ENCODE results near the gene ADGRV1. TPM values are rescaled to one million over a fixed set of nuclear protein-coding genes. Genes with fewer than 3 reads are reported as not detected.
"Not testable (repeated sequence)": the region's sequence is repeated elsewhere in the genome, so short reads cannot be mapped to it uniquely, and the experiment has no call there.

ADGRV1 gene
- total RNA-seq, 2 experiments from 2014 or later = 0.06 TPM; not detected in 1

GRCh38 chr5:91027405-91028139, 469.0 kb downstream of the ADGRV1 start:
- POLR2A ChIA-PET = interaction anchor here (0.6 kb wide), 1 partner anchor 343 kb away, joined by 6 read pairs; no protein-coding TSS in a partner anchor
- Mint-ChIP-seq H3K27me3 (peaks cover 24% of the 10 kb centered on the region), H3K36me3 (no peaks in the 10 kb centered on the region), H3K27ac (no peak overlapping the region), H3K9me3 (no peaks in the 10 kb centered on the region), H3K4me1 (no peaks in the 10 kb centered on the region), H3K4me3 (no peak overlapping the region)
- no peak for DNase-seq
- no peak for ATAC-seq (ENCODE audit: low read depth)

DNA sequence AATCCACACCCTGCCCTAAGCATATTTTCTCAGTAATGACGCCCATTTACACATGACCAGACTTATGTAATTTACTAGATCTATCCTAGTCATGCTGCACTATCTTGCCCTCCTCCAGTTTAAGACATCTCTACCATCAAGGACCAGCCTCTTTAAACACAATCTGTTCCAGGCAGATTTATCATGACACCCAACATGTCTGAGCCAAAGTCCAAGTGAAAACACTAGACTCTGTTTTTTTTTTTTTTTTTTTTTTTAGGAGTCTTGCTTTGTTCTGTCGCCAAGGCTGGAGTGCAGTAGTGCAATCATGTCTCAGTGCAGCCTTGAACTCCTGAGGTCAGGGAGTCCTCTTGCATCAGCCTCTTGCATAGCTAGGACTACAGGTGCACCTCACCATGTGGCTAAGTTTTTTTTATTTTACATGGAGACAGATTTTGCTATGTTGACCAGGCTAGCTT, 469.9 kb downstream of the ADGRV1 start:
- Mint-ChIP-seq H3K4me3 (no peak overlapping the region), H3K27me3 (peaks cover 24% of the 10 kb centered on the region), H3K27ac (no peak overlapping the region), H3K9me3 (no peaks in the 10 kb centered on the region), H3K4me1 (no peaks in the 10 kb centered on the region), H3K36me3 (no peaks in the 10 kb centered on the region)
- ATAC-seq (ENCODE audit: low read depth) (no peak), DNase-seq (no peak)
- POLR2A ChIA-PET = no interaction called here

- no peaks in the 10 kb centered on the region for H3K9me3 Mint-ChIP-seq
- POLR2A ChIA-PET = no interaction called here
- H3K4me1 Mint-ChIP-seq = no peaks in the 10 kb centered on the region
- H3K36me3 Mint-ChIP-seq = no peaks in the 10 kb centered on the region
- ATAC-seq (ENCODE audit: low read depth) = no peak
- DNase-seq = no peak
- no peak overlapping the region for H3K4me3 Mint-ChIP-seq
- H3K27ac Mint-ChIP-seq = no peak overlapping the region
- H3K27me3 Mint-ChIP-seq = peaks cover 32% of the 10 kb centered on the region
These were observed 472.2 kb downstream of the ADGRV1 start for GRCh38 chr5:91030521-91031401.

DNA sequence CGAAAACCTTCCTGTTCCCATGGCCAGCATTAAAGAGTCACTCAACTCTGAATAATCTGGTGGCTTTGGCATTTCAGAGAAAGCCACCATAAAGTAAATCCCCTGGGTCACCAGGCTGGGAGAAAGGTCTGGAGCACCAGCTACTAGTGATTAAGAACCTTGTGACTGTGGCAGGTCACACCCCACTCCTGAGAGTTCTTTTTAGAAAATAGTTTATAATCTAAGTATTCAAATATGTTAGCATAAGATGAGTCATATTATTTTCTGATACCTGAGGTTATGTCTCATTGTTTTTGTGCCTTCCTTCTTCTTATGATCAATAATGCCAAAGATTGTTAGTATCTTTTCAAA, 472.8 kb downstream of the ADGRV1 start:
- Mint-ChIP-seq H3K27ac (no peak overlapping the region), H3K9me3 (no peaks in the 10 kb centered on the region), H3K36me3 (no peaks in the 10 kb centered on the region), H3K4me1 (no peaks in the 10 kb centered on the region), H3K27me3 (peaks cover 32% of the 10 kb centered on the region), H3K4me3 (no peak overlapping the region)
- no peak for ATAC-seq (ENCODE audit: low read depth)
- no peak for DNase-seq
- POLR2A ChIA-PET = no interaction called here

GRCh38 chr5:91032125-91032524, 473.5 kb downstream of the ADGRV1 start:
- H3K27ac Mint-ChIP-seq = no peak overlapping the region
- no peaks in the 10 kb centered on the region for H3K9me3 Mint-ChIP-seq
- H3K36me3 Mint-ChIP-seq = no peaks in the 10 kb centered on the region
- H3K4me1 Mint-ChIP-seq = no peaks in the 10 kb centered on the region
- no peak for ATAC-seq (ENCODE audit: low read depth)
- no peak overlapping the region for H3K4me3 Mint-ChIP-seq
- peaks cover 32% of the 10 kb centered on the region for H3K27me3 Mint-ChIP-seq
- no peak for DNase-seq
- POLR2A ChIA-PET = no interaction called here

GRCh38 chr5:91033370-91033769, 474.8 kb downstream of the ADGRV1 start:
- POLR2A ChIA-PET = no interaction called here
- no peak for ATAC-seq (ENCODE audit: low read depth)
- Mint-ChIP-seq H3K36me3 (no peaks in the 10 kb centered on the region), H3K4me1 (no peaks in the 10 kb centered on the region), H3K4me3 (no peak overlapping the region), H3K27me3 (peaks cover 28% of the 10 kb centered on the region), H3K9me3 (no peaks in the 10 kb centered on the region), H3K27ac (no peak overlapping the region)
- no peak for DNase-seq

DNA sequence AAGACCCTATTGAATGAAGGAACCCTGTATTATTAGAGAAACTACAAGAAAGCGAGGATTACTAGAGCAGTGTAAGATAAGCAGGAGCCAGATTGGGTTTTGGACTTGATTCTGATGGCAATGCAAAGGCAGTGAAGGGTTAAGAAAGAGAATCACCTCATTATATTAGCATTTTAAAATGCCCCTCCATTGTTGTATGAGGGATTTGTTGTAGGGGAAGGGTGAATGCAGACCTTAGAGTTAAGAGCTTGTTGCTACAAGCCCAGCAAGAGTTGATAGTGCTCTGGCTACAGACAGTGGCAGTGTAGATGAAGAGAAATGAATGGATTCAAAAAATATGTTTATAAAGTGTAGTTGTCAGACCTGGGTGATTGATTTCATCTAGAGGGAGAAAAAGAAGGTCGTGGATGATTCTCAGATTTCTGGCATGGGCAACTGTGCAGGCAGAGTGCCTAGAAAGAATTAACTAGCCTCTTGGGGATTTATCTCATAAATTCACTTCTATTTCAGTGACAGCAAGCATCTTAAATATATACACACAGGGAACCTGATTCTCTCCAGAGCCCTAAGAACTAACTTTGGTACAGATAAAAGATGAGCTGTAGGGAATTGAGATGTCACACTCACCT, 479.7 kb downstream of the ADGRV1 start:
- peaks cover 9% of the 10 kb centered on the region for H3K27me3 Mint-ChIP-seq
- no peaks in the 10 kb centered on the region for H3K36me3 Mint-ChIP-seq
- POLR2A ChIA-PET = no interaction called here

DNA sequence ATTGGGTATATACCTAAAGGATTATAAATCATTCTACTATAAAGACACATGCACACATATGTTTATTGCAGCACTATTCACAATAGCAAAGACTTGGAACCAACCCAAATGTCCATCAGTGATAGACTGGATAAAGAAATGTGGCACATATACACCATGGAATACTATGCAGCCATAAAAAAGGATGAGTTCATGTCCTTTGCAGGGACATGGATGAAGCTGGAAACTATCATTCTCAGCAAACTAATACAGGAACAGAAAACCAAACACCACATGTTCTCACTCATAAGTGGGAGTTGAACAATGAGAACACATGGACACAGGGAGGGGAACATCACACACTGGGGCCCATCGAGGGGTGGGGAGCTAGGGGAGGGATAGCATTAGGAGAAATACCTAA, 482.5 kb downstream of the ADGRV1 start:
- H3K27me3 Mint-ChIP-seq; H3K9me3 Mint-ChIP-seq; H3K4me3 Mint-ChIP-seq; H3K4me1 Mint-ChIP-seq; POLR2A ChIA-PET; H3K27ac Mint-ChIP-seq; ATAC-seq (ENCODE audit: low read depth); H3K36me3 Mint-ChIP-seq; DNase-seq: not testable (repeated sequence)

More for the DNA sequence above, 479.7 kb downstream of the ADGRV1 start:
- no peaks in the 10 kb centered on the region for H3K9me3 Mint-ChIP-seq
- no peaks in the 10 kb centered on the region for H3K4me1 Mint-ChIP-seq
- H3K27ac Mint-ChIP-seq = no peak overlapping the region
- DNase-seq = no peak
- no peak overlapping the region for H3K4me3 Mint-ChIP-seq
- ATAC-seq (ENCODE audit: low read depth) = no peak

- Mint-ChIP-seq H3K36me3 (no peaks in the 10 kb centered on the region), H3K27me3 (no peaks in the 10 kb centered on the region), H3K4me1 (no peaks in the 10 kb centered on the region), H3K4me3 (no peak overlapping the region), H3K9me3 (no peaks in the 10 kb centered on the region), H3K27ac (no peak overlapping the region)
- ATAC-seq (ENCODE audit: low read depth) (no peak), DNase-seq (no peak)
- POLR2A ChIA-PET = no interaction called here
These were observed 483.8 kb downstream of the ADGRV1 start for GRCh38 chr5:91042247-91042935.

DNA sequence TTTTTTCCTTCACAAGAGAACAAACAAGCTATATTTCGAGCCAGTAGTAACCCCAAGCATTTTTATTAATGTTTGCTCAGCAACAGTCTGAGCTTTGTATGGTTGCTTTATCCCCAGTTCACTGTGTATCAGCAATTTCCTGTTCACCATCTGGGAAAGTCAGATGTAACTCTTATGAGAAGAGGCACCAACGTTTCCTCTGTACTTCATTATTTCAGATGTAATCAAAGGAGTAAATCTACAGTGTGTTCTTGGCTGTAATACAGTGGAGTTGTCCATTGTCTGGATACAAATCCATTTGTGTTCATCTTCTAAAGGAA, 484.3 kb downstream of the ADGRV1 start:
- ATAC-seq (ENCODE audit: low read depth) (no peak), DNase-seq (no peak)
- H3K9me3 Mint-ChIP-seq = no peaks in the 10 kb centered on the region
- no peak overlapping the region for H3K4me3 Mint-ChIP-seq
- H3K36me3 Mint-ChIP-seq = no peaks in the 10 kb centered on the region
- POLR2A ChIA-PET = no interaction called here
- no peaks in the 10 kb centered on the region for H3K27me3 Mint-ChIP-seq
- no peaks in the 10 kb centered on the region for H3K4me1 Mint-ChIP-seq
- H3K27ac Mint-ChIP-seq = no peak overlapping the region

- H3K36me3 Mint-ChIP-seq = no peaks in the 10 kb centered on the region
These were observed 489.5 kb downstream of the ADGRV1 start for GRCh38 chr5:91048073-91048472.

DNA sequence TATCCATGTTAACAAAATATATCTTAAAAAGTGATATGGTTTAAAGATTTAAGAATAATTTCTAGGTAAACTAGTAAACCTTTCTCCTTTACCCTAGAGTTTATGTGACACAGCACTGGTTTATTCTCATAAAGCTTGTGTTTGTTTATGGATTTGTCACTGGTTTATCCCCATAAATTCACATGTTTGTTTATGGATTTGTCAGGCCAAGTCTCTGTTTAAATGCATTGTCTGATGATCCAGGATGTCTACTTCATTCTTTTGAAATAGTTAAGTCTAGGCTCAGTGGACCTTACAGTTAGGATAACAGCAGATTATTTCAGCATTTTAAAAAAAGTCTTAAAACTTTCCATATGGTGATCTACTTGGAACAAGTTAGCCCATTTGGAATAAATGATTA, 490.5 kb downstream of the ADGRV1 start:
- Mint-ChIP-seq H3K4me3 (no peak overlapping the region), H3K36me3 (no peaks in the 10 kb centered on the region), H3K9me3 (no peaks in the 10 kb centered on the region), H3K27ac (no peak overlapping the region), H3K4me1 (no peaks in the 10 kb centered on the region), H3K27me3 (no peaks in the 10 kb centered on the region)
- DNase-seq = no peak
- no peak for ATAC-seq (ENCODE audit: low read depth)
- POLR2A ChIA-PET = no interaction called here

More at GRCh38 chr5:91048073-91048472, 489.5 kb downstream of the ADGRV1 start:
- Mint-ChIP-seq H3K4me3 (no peak overlapping the region), H3K27ac (no peak overlapping the region), H3K9me3 (no peaks in the 10 kb centered on the region), H3K4me1 (no peaks in the 10 kb centered on the region), H3K27me3 (no peaks in the 10 kb centered on the region)
- POLR2A ChIA-PET = no interaction called here
- ATAC-seq (ENCODE audit: low read depth) (no peak), DNase-seq (no peak)

DNA sequence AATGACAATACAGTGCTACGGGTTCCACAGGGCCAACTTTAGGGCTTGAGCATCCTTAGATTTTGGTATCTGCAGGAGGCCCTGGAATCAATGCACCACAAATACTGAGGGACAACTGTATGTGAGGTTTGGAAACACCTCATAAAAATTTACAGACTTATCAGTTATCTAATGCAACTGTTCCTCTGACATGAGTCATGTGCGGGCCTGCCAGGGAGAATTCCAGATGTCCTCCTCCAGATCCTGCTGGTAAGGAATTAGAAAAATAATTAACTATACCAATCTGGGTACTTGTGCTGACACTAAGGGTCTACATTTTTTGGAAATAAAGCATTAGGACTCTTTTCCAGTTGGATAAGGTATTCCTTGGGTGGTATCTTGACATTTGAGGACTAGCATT, 491.2 kb downstream of the ADGRV1 start:
- Mint-ChIP-seq H3K9me3 (no peaks in the 10 kb centered on the region), H3K4me1 (no peaks in the 10 kb centered on the region), H3K36me3 (no peaks in the 10 kb centered on the region), H3K27ac (no peak overlapping the region), H3K27me3 (no peaks in the 10 kb centered on the region), H3K4me3 (no peak overlapping the region)
- POLR2A ChIA-PET = no interaction called here
- DNase-seq (no peak), ATAC-seq (ENCODE audit: low read depth) (no peak)
